WTC11 (cell line): ENCODE results near the gene KBTBD13.

Experiments
- CTCF ChIP-seq: fragments of 200-600 bp; IDR thresholded peaks from 2 replicates; pipeline ENCODE4 v1.8.0; 2022; ENCODE audit warnings: antibody characterized with exemption
- TEAD1 ChIP-seq: sonication (generic); formaldehyde crosslinking; IDR thresholded peaks from 2 replicates; pipeline ENCODE4 v1.8.0; 2022; ENCODE audit warnings: mild to moderate bottlenecking, missing genetic modification reagents
- TF ChIP-seq, protein P1 (sequence below): sonication (generic); formaldehyde crosslinking; IDR thresholded peaks from 2 replicates; pipeline ENCODE4 v1.8.0; 2023; ENCODE audit warnings: missing genetic modification reagents
- TF ChIP-seq, protein P2 (sequence below): sonication (generic); formaldehyde crosslinking; IDR thresholded peaks from 2 replicates; pipeline ENCODE4 v1.8.0; 2023; ENCODE audit warnings: mild to moderate bottlenecking, missing genetic modification reagents
- TF ChIP-seq, protein P3 (sequence below): sonication (generic); formaldehyde crosslinking; IDR thresholded peaks from 2 replicates; pipeline ENCODE4 v1.8.1; 2023; ENCODE audit warnings: mild to moderate bottlenecking, missing genetic modification reagents, moderate library complexity

DNA sequence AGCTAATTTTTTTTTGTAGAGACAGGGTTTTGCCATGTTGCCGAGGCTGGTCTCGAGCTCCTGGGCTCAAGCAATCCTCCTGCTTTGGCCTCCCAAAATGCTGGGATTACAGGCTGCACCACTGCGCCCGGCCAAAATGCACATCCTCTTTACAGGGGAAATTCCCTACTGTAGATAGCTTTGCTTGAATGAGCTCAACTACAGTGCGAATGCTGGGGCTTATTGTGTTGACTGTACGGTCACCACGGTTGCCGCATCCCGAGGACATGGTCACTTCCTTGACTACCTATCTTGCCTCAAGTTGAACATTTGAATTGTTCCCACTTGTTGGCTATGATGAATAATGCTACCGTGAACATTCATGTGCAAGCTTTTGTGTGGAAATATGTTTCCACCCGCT, 41.8 kb upstream of the KBTBD13 start:
- TF ChIP-seq CTCF (no peak), TEAD1 (CRISPR knock-in tag) (no peak)
- TF ChIP-seq, protein P1, sequence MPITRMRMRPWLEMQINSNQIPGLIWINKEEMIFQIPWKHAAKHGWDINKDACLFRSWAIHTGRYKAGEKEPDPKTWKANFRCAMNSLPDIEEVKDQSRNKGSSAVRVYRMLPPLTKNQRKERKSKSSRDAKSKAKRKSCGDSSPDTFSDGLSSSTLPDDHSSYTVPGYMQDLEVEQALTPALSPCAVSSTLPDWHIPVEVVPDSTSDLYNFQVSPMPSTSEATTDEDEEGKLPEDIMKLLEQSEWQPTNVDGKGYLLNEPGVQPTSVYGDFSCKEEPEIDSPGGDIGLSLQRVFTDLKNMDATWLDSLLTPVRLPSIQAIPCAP (CRISPR knock-in tag), result no peak
- TF ChIP-seq, protein P2, sequence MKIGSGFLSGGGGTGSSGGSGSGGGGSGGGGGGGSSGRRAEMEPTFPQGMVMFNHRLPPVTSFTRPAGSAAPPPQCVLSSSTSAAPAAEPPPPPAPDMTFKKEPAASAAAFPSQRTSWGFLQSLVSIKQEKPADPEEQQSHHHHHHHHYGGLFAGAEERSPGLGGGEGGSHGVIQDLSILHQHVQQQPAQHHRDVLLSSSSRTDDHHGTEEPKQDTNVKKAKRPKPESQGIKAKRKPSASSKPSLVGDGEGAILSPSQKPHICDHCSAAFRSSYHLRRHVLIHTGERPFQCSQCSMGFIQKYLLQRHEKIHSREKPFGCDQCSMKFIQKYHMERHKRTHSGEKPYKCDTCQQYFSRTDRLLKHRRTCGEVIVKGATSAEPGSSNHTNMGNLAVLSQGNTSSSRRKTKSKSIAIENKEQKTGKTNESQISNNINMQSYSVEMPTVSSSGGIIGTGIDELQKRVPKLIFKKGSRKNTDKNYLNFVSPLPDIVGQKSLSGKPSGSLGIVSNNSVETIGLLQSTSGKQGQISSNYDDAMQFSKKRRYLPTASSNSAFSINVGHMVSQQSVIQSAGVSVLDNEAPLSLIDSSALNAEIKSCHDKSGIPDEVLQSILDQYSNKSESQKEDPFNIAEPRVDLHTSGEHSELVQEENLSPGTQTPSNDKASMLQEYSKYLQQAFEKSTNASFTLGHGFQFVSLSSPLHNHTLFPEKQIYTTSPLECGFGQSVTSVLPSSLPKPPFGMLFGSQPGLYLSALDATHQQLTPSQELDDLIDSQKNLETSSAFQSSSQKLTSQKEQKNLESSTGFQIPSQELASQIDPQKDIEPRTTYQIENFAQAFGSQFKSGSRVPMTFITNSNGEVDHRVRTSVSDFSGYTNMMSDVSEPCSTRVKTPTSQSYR (CRISPR knock-in tag), result no peak
- TF ChIP-seq, protein P3, sequence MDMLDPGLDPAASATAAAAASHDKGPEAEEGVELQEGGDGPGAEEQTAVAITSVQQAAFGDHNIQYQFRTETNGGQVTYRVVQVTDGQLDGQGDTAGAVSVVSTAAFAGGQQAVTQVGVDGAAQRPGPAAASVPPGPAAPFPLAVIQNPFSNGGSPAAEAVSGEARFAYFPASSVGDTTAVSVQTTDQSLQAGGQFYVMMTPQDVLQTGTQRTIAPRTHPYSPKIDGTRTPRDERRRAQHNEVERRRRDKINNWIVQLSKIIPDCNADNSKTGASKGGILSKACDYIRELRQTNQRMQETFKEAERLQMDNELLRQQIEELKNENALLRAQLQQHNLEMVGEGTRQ (CRISPR knock-in tag), result no peak
